Retinal pigment epithelial cell (primary cell): ENCODE measurements around the gene CTBP2.

Experiments used
- DNase-seq: peaks from one replicate; pipeline ENCODE4 v3.0.0-alpha.2; 2010; ENCODE audit warnings: low read depth
- H3K4me3 ChIP-seq: 2 replicates; pipeline ENCODE4 v1.5.1; 2011; ENCODE audit warnings: mild to moderate bottlenecking, low read length, control low read depth, moderate library complexity
- TF ChIP-seq, protein P1 (sequence below): conservative IDR thresholded peaks from 2 replicates; pipeline ENCODE4 v1.5.1; 2011; ENCODE audit warnings: low read depth, low read length, control low read depth, inconsistent platforms

Gene CTBP2

DNA sequence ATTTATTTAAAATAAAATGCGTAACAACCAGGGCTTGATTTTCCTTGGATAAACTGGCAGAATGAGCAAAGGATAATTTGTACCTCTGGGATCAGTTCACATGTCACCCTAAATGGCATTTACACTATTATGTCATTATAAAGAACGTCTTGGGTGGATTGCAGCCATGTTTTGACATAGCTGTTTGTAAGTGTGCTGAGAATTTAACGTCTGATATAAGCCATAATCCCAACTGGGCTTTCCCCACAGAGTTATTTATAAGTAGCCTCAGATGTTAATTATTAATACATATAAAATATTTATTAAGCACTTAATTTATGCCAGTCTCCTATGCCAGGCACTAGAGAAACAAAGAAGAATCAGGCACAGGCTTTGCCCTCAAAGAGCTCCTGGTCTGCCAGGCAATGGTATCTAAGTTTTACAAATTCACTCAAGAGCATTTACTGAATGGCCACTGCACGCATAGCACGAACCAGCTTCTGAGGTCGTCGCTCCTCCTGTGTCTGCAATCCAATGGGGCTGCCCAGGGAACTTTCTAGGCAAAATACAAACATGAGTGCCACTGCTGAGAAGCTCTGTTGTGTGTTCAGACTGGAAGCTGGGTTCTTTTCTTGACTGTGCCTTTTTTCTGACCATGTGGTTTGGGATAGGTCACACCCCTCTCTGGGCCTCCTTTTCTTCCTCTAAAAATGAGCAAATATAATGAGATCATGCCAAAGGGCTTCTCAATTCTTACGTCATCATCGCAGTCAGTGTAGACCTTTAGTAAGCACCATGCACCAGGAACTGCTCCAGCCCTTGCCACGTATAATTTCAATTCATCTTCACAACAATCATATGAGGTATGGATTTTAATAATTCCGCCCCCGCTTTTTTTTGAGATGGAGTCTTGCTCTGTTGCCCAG, 11.3 kb upstream of the CTBP2 start:
- H3K4me3 ChIP-seq, result no peak overlapping the region
- TF ChIP-seq, protein P1, sequence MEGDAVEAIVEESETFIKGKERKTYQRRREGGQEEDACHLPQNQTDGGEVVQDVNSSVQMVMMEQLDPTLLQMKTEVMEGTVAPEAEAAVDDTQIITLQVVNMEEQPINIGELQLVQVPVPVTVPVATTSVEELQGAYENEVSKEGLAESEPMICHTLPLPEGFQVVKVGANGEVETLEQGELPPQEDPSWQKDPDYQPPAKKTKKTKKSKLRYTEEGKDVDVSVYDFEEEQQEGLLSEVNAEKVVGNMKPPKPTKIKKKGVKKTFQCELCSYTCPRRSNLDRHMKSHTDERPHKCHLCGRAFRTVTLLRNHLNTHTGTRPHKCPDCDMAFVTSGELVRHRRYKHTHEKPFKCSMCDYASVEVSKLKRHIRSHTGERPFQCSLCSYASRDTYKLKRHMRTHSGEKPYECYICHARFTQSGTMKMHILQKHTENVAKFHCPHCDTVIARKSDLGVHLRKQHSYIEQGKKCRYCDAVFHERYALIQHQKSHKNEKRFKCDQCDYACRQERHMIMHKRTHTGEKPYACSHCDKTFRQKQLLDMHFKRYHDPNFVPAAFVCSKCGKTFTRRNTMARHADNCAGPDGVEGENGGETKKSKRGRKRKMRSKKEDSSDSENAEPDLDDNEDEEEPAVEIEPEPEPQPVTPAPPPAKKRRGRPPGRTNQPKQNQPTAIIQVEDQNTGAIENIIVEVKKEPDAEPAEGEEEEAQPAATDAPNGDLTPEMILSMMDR, result no peak
- no peak for DNase-seq

DNA sequence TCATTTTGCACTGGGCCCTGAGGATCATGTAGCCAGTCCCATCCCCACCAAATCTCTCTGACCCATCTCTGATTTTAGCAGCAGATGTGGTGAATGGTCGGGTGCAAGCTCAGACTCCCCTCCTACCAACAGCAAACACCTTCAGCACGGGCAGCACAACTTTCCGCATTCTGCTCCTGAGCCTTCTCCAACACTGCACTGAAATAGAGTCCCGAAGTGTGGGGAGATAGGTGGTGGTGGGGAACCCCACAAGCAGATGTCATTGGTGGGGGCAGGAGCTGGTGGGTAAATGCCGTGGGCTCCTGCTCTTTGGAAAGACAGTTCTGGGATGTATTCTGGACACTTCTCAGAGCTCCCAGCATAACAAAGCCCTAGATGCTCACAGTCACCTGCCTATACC, 9.6 kb upstream of the CTBP2 start:
- DNase-seq, result no peak
- H3K4me3 ChIP-seq, result no peak overlapping the region
- TF ChIP-seq, protein P1, result no peak

DNA sequence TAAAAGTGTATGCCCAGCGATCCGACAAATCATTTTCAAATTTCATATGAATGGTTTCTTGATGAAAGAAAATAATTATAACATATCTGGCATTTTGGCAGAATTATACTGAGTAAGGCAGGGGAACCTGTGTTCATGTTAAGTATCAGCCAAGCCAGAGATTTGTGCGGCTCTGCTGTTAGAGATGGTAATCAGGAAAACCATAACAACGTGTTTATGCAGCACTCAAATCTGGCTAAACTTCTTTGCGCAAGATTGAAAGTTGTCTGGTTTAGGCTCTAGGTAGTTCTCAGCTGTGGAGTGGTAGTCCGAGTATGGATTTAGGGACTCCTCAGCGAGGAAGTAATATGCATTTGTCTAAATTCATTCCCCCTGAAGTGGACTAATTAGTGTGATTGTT, 8.9 kb upstream of the CTBP2 start:
- DNase-seq, result no peak
- TF ChIP-seq, protein P1, result no peak
- no peak overlapping the region for H3K4me3 ChIP-seq

DNA sequence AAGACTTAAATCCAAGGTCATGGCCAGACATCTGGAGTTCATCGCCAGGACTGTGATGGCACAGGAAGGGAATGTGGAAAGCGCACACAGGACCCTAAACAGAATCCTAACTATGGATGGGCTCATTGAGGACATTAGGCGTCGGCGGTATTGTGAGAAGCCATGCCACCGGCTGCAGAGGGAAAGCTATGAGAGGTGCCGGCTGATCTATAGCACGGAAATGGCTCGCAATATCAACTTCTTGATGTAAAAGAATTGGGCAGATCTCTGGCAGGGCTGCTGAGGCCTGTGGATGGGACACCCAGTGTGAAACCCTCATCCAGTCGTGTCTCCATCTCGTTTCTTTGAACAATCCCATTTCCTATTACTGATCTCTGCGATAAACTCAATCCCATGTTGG, 6.3 kb upstream of the CTBP2 start:
- TF ChIP-seq, protein P1, result no peak
- DNase-seq, result no peak
- H3K4me3 ChIP-seq, result no peak overlapping the region

DNA sequence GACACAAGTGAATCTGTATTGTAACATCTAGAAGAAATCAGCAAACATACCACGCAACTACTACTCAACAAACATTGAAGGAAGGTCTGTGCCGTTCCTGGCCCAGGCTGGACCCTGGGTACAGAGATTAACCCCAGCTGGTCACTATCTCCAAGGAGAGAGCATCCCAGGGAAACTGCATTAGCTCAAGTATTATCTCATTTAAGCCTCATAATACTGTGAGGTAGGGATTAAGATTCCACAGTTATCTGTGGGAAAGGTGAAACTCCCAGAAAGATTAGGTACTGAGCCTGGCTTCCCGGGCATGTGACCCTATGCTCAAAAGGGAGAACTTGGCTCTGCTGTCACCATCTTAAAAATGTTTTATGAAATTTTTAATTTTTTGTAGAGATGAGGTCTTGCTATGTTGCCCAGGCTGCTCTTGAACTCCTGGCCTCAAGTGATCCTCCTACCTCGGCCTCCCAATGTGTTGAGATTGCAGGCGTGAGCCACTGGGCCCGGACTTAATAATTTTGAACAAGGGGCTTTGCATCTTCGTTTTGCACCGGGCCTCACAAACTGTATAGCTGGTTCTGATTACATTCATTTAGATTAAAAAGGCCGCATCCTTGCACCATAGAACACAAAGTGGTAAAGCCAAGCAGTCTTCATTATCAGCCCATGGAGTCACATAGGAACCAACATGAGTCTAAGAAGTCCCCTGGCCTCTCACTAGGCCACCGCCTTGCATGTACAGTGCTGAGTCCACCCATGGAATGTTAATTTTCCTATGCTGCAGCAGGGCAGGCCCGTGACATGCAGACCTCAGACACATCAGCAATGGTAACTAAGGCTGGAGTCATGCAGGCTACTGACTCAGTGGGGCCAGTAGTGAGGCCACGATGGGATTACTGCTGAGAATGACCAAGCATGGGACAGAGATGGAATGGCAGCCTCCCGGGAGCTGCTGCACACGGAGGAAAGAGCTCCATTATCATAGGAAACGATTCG, 5.5 kb upstream of the CTBP2 start:
- DNase-seq, result no peak
- H3K4me3 ChIP-seq, result no peak overlapping the region
- TF ChIP-seq, protein P1, result no peak

DNA sequence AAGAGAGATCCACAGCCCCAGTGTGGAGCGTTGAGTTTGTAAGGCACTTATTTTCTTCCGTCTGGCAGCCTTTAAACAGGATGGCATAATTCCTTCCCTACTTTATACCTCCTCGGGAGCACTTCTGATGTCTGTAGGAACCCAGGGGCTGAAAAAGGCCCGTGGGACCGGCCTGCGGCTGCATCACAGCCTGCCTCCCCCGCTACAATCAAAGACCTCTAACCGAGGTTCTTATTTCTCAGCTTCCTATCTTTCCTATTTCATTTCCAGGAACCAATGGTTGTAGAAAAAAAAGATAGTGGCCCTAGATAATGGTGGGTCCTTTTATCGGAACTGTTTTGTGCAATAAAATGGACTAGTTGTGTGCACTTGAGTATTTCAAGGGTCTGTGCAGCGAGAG, 4.1 kb upstream of the CTBP2 start:
- no peak for DNase-seq
- no peak overlapping the region for H3K4me3 ChIP-seq
- TF ChIP-seq, protein P1, result no peak
